ENCODE results near the gene SERAC1.
A peak's percentile ranks its signal among the peaks of the same experiment; 100 is the strongest.

Gene SERAC1

DNA sequence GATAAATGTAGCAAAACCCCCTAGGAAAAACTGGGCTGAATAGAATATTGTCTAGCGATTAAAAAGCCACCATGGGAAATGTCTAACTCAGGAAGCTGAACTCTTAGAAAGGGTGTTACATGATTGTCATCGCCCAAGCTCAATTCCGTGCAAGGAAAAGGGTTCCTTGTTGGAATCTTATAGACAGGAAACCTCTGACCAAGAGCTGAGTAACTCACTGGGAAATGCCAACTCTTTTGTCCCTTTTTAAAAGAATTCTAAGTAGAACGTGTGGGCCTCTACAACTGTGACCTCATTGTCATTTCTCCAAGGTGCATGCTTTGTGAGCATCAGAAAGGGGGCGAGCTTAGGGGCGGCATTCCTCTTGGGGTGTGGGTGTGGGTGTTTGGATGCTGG is 98.3 kb downstream of the SERAC1 start:
- CTCF ChIA-PET, result interaction anchor here (1.1 kb wide), 1 partner anchor 43 kb away, joined by 3 read pairs; no protein-coding TSS in a partner anchor
- H3K27ac ChIP-seq, result peak overlapping the region; percentile 18; the same call in 1 of the 2 replicates
- TF ChIP-seq, protein P1, sequence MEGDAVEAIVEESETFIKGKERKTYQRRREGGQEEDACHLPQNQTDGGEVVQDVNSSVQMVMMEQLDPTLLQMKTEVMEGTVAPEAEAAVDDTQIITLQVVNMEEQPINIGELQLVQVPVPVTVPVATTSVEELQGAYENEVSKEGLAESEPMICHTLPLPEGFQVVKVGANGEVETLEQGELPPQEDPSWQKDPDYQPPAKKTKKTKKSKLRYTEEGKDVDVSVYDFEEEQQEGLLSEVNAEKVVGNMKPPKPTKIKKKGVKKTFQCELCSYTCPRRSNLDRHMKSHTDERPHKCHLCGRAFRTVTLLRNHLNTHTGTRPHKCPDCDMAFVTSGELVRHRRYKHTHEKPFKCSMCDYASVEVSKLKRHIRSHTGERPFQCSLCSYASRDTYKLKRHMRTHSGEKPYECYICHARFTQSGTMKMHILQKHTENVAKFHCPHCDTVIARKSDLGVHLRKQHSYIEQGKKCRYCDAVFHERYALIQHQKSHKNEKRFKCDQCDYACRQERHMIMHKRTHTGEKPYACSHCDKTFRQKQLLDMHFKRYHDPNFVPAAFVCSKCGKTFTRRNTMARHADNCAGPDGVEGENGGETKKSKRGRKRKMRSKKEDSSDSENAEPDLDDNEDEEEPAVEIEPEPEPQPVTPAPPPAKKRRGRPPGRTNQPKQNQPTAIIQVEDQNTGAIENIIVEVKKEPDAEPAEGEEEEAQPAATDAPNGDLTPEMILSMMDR (conservative IDR thresholded peaks at IDR 0.05; ENCODE audit: low read depth), result no peak
- no peak for DNase-seq (ENCODE audit: low spot score)
- POLR2A ChIA-PET (ENCODE audit: low non-redundant PET), result no interaction called here

DNA sequence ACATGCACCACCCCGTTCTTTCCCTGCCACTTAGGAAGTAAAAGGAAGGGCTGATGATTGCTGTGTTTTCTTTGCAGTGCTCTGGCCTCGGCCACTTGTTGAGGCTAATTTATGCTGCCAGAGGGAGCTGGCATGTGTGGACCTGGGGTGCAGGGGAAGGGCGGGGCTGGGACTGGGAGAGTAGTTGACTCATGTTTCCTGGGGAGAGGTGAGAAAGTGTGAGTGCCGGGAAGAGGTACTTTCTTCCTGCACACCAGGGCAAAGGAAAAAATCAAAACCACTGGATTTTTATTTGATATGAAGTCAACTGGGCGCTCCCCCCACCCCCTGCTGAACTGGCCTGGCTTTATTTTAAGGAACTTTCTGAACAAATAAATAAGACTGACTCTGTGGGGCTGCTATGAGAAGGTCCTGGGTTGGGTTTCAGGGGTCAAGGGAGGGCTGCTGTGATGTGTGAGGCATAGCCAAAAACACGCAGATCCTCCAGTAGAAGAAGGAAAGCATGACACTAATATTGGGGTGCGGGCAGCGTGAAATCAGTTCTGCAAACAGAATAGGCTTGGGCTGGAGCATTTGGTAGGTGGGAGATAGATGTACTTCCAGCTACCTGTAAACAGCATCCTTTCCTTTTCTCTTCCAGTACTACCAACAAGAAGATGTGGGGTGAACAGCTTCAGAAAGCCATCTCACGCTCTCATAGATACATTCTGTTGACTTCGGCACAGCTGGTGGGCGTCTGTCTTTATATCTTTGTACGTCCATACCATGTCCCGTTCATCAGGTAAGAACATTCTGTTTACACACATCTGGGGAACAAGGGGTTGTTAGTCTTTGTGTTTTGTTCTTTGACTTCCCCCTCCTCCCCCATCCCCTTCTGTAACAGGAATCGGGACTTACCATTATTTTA is 98.9 kb downstream of the SERAC1 start:
- TF ChIP-seq, protein P1 (conservative IDR thresholded peaks at IDR 0.05; ENCODE audit: low read depth), result no peak
- DNase-seq (ENCODE audit: low spot score), result peak; percentile 95
- POLR2A ChIA-PET (ENCODE audit: low non-redundant PET), result interaction anchor here (0.5 kb wide), 1 partner anchor 745 kb away, joined by 3 read pairs; no protein-coding TSS in a partner anchor
- CTCF ChIA-PET, result interaction anchor here (1.1 kb wide), 1 partner anchor 44 kb away, joined by 3 read pairs; no protein-coding TSS in a partner anchor
- H3K27ac ChIP-seq, result peak overlapping the region; percentile 89

DNA sequence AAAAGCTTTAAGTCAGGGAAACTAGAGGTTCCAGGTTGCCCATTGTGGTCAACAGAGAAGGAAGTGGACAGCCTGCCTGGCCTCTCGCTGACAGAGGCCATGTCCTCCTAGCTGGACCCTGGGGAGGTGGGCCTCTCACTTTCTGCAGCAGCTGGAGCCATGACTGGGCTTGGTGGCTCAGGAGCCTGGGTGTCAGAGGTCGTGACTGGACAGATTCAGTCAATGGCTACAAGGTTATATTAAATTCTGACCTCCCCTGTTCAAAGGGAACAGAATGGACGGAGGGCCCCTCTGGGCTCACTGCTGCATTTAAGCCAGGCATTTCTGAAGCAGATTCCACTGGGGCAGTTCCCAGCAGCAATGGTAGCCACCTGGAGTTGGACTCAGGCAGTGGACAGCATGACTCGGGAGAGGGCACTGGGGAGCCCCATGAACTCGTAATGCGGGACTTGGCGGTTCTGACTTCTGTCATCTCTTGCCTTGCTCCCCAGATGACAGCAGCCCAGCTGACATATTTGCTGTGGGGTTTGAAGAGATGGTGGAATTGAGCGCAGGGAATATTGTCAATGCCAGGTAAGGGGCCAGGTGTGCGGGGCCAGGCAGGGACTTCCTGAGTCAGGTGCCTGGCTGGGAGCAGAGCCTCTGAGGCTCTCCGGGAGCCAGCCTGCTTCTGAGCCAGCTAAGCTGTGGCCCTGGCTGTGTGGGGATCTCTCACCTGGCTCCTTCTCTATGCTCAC is 99.7 kb downstream of the SERAC1 start:
- CTCF ChIA-PET, result no interaction called here
- H3K27ac ChIP-seq, result peak overlapping the region; percentile 89
- TF ChIP-seq, protein P1 (conservative IDR thresholded peaks at IDR 0.05; ENCODE audit: low read depth), result no peak
- POLR2A ChIA-PET (ENCODE audit: low non-redundant PET), result interaction anchor here (0.6 kb wide), 1 partner anchor 30 kb away, joined by 7 read pairs; no protein-coding TSS in a partner anchor
- peak; percentile 19 for DNase-seq (ENCODE audit: low spot score)

DNA sequence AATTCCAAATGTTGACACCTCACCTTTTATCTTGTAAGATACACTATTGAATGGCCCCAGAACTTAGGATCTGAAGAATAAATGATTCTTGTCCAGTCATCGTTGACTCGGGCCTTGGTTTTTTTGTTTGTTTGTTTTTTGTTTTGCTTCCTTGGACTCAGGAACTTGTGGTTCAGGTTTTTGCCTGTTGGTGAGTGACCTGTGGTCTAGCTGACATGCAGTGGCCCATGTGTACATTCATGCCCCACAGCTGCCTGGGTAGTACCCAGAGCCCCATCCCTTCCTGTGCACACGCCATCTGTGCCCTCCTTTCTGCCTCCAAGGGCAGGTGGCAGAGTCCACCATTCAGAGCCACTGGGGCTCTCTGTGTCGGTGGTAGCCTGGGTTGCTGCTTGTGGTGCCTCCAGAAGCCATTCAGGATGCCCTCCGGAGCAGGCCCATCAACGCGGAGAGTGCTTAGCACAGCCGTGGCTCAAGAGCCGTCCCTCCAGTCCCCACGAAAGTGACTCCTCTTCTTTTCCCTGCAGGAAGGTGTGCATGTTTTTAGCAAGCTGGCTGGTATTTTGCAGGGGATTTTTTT is 100.5 kb downstream of the SERAC1 start:
- peak overlapping the region; percentile 89 for H3K27ac ChIP-seq
- CTCF ChIA-PET, result no interaction called here
- POLR2A ChIA-PET (ENCODE audit: low non-redundant PET), result no interaction called here
- DNase-seq (ENCODE audit: low spot score), result no peak
- TF ChIP-seq, protein P1 (conservative IDR thresholded peaks at IDR 0.05; ENCODE audit: low read depth), result no peak

DNA sequence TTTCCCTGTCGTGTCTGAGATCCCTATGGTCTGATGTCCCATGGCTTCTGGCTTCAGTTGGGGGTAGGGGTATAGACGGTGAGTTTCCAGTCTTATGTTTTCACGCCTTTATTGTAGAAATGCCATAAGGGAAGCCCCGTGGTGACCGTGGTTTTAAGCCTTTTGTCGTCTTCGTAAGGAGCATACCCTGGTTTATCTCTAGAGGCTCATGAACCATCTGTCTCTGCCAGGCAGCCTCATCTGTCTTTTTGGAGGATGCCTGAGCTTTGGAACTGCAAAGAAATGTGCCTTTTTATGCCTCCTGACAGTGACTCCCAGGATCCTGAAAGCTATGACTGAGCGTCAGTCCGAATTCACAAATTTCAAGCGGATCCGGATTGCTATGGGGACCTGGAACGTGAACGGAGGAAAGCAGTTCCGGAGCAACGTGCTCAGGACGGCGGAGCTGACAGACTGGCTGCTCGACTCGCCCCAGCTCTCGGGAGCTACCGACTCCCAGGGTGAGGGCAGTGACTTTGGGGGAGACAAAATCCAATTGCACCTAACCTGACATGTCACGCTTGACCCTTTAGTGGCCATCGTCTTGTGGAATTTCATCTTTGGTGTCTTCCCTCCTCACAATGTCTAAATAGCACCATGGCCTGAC is 101.8 kb downstream of the SERAC1 start:
- DNase-seq (ENCODE audit: low spot score), result no peak
- CTCF ChIA-PET, result interaction anchor here (0.6 kb wide), 1 partner anchor 128 kb away, joined by 5 read pairs; no protein-coding TSS in a partner anchor
- no peak overlapping the region for H3K27ac ChIP-seq

More for the DNA sequence above, 101.8 kb downstream of the SERAC1 start:
- POLR2A ChIA-PET (ENCODE audit: low non-redundant PET), result no interaction called here
- TF ChIP-seq, protein P1 (conservative IDR thresholded peaks at IDR 0.05; ENCODE audit: low read depth), result no peak
